Stimulated activated CD4-positive, alpha-beta T cell treated with anti-CD3 and anti-CD28 coated beads, Interleukin-12 subunit alpha, Interleukin-12 subunit beta, amount 100 ng/mL, for 48 hours (primary cell): Measurements from ENCODE around the gene TSSC4.

Experiments
- DNase-seq, 3 donors: peaks; one replicate each; pipeline ENCODE4 v3.0.0-alpha.2; 2020; ENCODE audit warnings: low read depth in 2 of 3, low spot score in 1 of 3

Gene TSSC4

GRCh38 chr11:2415601-2416380, 15.2 kb downstream of the TSSC4 start:
- no peak for DNase-seq

GRCh38 chr11:2416765-2417164, 16.2 kb downstream of the TSSC4 start:
- no peak for DNase-seq

GRCh38 chr11:2417856-2418692, 17.5 kb downstream of the TSSC4 start:
- no peak for DNase-seq

- DNase-seq, result no peak
Observed at GRCh38 chr11:2418693-2419360, 18.3 kb downstream of the TSSC4 start.

- DNase-seq, result peak; percentile 32 to 53 (median 50)
Observed at GRCh38 chr11:2419638-2420501, 19.3 kb downstream of the TSSC4 start.

- peak; percentile 44 to 67 (median 59) for DNase-seq
Observed at GRCh38 chr11:2420502-2421225, 20.1 kb downstream of the TSSC4 start.

- DNase-seq, result no peak
Observed at GRCh38 chr11:2421226-2421994, 20.9 kb downstream of the TSSC4 start.

GRCh38 chr11:2421996-2422395, 21.4 kb downstream of the TSSC4 start:
- DNase-seq, result no peak

GRCh38 chr11:2422461-2423156, 22.1 kb downstream of the TSSC4 start:
- no peak for DNase-seq

GRCh38 chr11:2423157-2424025, 22.8 kb downstream of the TSSC4 start:
- DNase-seq, result no peak

GRCh38 chr11:2424811-2425495, 24.4 kb downstream of the TSSC4 start:
- no peak for DNase-seq

- no peak for DNase-seq
Observed at GRCh38 chr11:2425506-2425905, 25.0 kb downstream of the TSSC4 start.

GRCh38 chr11:2426221-2426620, 25.7 kb downstream of the TSSC4 start:
- DNase-seq, result no peak

- no peak for DNase-seq
Observed at GRCh38 chr11:2426826-2427521, 26.4 kb downstream of the TSSC4 start.

GRCh38 chr11:2427721-2428321, 27.3 kb downstream of the TSSC4 start:
- no peak for DNase-seq

- DNase-seq, result peak; percentile 73 to 86 (median 82)
Observed at GRCh38 chr11:2428322-2428795, 27.8 kb downstream of the TSSC4 start.
